BLaER1 treated with 17β-estradiol and CSF1 and Interleukin-3, amounts not matched to agents 10 nM and 100 nM (cell line): ENCODE results near the gene MYO1D.

ENCODE experiments used
- H3K27ac ChIP-seq, 11 experiments: shearing (Covaris generic); formaldehyde crosslinking; 2 replicates each; pipeline ENCODE4 v1.8.1; 2022
- H3K27me3 ChIP-seq, 11 experiments: shearing (Covaris generic); formaldehyde crosslinking; 2 replicates each; pipeline ENCODE4 v1.8.1; 2022
- H3K36me3 ChIP-seq, 11 experiments: shearing (Covaris generic); formaldehyde crosslinking; 2 replicates each; pipeline ENCODE4 v1.8.1; 2022
- H3K4me1 ChIP-seq, 10 experiments: shearing (Covaris generic); formaldehyde crosslinking; 2 replicates each; pipeline ENCODE4 v1.8.1; 2022
- H3K4me2 ChIP-seq, 11 experiments: shearing (Covaris generic); formaldehyde crosslinking; 2 replicates each; pipeline ENCODE4 v1.8.1; 2022
- H3K4me3 ChIP-seq, 10 experiments: shearing (Covaris generic); formaldehyde crosslinking; 2 replicates each; pipeline ENCODE4 v1.8.1; 2022
- H3K9ac ChIP-seq, 11 experiments: shearing (Covaris generic); formaldehyde crosslinking; 2 replicates each; pipeline ENCODE4 v1.8.1; 2022
- H3K9me3 ChIP-seq, 11 experiments: shearing (Covaris generic); formaldehyde crosslinking; replicated peaks in 1 of 11; 2 replicates each; pipeline ENCODE4 v1.8.1; 2022
- H4K20me1 ChIP-seq, 11 experiments: shearing (Covaris generic); formaldehyde crosslinking; 2 replicates each; pipeline ENCODE4 v1.8.1; 2022
- Cebpa-rat ChIP-seq, 11 experiments: shearing (Covaris generic); IDR thresholded peaks; 2 replicates each; pipeline ENCODE4 v1.8.1; 2022

The MYO1D gene

DNA sequence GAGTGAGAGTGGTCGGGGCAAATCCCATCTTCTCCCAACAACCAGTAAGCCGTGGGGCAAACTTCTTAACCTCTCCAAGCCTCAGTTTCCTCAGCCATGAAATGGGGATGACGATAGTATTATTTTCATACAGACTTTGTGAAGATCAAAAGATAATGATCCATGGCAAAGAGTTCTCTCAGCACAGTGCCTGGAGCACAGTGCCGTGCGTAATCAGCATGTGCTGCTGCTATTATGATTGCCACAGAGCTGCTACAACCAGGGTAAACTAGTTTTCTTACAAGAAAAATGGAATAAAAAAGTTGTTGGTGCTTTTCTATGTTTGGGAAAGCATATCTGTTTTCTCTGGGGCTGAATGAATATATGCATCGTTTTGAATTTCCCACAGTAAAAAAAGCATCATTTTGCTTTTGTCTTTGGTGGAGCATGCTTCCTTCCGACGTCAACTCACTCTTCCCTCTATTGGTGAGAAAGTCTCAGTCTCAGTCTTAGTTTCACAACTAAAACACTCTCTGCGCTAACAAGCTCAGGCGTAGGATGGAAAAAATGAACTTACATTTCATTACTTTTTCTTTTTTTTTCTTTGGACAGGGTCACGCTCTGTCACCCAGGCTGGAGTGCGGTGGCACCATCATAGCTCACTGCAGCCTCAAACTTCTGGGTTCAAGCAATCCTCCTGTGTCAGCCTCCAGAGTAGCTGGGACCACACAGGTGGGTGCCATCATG, 352.9 kb downstream of the MYO1D start:
- Histone ChIP-seq H3K4me3 (0 out of 20 replicates have a peak overlapping the region, but pooled peaks of 1 of the 10 experiments have one; percentile 13), H3K27ac (peak overlapping the region in 6 of 11 experiments; percentile 54 to 75 (median 66); a peak in 12 of 22 replicates), H4K20me1 (peaks cover 0 to 3% (median 0%) of the 10 kb centered on the region in 11 experiments; a peak in 1 of 22 replicates), H3K9ac (peak overlapping the region in 3 of 11 experiments; percentile 1 to 54 (median 53); a peak in 4 of 22 replicates), H3K4me1 (peaks cover 30 to 97% (median 84%) of the 10 kb centered on the region in 10 experiments), H3K4me2 (peak overlapping the region; percentile 31 to 76 (median 68)), H3K9me3 (no peaks in the 10 kb centered on the region), H3K36me3 (no peaks in the 10 kb centered on the region), H3K27me3 (peaks cover 0 to 14% (median 0%) of the 10 kb centered on the region in 11 experiments; a peak in 6 of 22 replicates)
- no peak for TF ChIP-seq Cebpa-rat (IDR thresholded peaks at IDR 0.05)

DNA sequence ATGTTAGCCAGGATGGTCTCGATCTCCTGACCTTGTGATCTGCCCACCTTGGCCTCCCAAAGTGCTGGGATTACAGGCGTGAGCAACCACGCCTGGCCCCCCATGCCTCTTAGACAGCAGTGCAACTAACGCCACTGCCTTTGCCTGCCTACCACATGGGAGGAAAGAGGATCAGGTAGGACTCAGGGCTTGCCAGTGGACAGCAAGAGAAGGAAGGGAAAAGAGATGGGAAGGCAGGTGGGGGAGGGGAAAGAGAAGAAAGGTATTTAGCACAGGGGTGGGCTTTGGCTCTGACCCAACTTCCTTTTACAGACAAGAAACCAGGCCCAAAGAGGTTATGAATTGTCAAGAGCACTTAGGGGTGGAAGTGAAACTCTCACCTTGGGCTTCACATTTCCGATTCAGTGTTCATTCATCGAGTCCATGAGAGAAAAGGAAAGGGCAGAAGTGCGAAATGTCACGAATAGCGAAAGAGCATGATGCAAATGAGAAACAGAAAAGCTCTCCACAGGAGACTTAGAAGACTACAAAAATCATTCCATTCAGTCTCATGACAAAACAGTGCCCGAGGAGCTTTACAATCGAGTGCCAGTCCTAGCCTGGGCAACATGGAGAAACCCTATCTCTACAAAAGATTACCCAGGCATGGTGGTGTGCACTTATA, 353.8 kb downstream of the MYO1D start:
- Histone ChIP-seq H3K4me2 (peak overlapping the region in 10 of 11 experiments; percentile 31 to 76 (median 68); a peak in 19 of 22 replicates), H3K4me1 (peaks cover 30 to 97% (median 84%) of the 10 kb centered on the region in 10 experiments)

DNA sequence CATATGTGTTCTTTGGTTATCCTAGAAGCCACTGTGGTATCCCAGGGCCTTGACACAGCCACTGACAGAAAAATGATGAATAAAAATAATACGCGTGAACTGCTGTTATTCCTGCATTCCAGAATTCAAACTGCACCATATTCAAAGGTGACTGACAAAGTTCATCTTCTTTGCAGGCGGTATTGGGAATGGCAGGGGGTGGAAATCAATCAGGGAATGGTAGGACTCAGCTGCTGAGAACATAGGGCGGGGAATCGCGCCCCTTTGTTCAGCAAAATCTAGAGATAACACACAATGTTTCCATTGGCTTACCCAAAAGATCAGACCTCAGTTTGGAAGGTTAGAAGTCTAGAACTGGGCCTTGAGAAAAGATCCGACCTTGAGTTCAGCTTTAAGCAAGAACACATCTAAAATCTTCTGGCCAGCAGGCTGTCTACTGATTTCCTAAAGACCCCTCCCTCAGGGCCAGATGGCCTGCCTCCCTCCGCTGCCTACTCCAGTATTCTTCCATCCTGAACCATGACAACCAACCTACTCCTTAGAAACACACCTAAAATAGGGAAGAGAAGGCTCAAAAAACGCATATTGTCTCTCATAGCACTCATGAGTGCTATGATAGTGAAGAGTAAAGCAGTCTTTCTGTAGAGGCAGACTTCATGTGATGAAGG, 356.1 kb downstream of the MYO1D start:
- H3K36me3 ChIP-seq: no peaks in the 10 kb centered on the region
- H3K27ac ChIP-seq: no peak overlapping the region
- H3K9me3 ChIP-seq: no peaks in the 10 kb centered on the region
- H3K4me3 ChIP-seq: no peak overlapping the region
- H4K20me1 ChIP-seq: peaks cover 0 to 9% (median 0%) of the 10 kb centered on the region in 11 experiments; a peak in 2 of 22 replicates
- H3K4me2 ChIP-seq: peak overlapping the region; percentile 70 to 95 (median 90)
- TF ChIP-seq Cebpa-rat (IDR thresholded peaks at IDR 0.05): no peak
- H3K27me3 ChIP-seq: peaks cover 0 to 25% (median 0%) of the 10 kb centered on the region in 11 experiments; a peak in 6 of 22 replicates
- peak overlapping the region in 3 of 11 experiments; percentile 65 to 70 (median 69); a peak in 2 of 22 replicates for H3K9ac ChIP-seq
- H3K4me1 ChIP-seq: peaks cover 48 to 98% (median 93%) of the 10 kb centered on the region in 10 experiments

More for the DNA sequence above, 353.8 kb downstream of the MYO1D start:
- no peaks in the 10 kb centered on the region for H3K9me3 ChIP-seq
- no peak for TF ChIP-seq Cebpa-rat (IDR thresholded peaks at IDR 0.05)
- H3K9ac ChIP-seq: peak overlapping the region in 2 of 11 experiments; percentile 44 to 53; a peak in 1 of 22 replicates
- peaks cover 0 to 23% (median 0%) of the 10 kb centered on the region in 11 experiments; a peak in 6 of 22 replicates for H3K27me3 ChIP-seq
- peak overlapping the region in 6 of 11 experiments; percentile 8 to 75 (median 66); a peak in 9 of 22 replicates for H3K27ac ChIP-seq
- peaks cover 0 to 9% (median 0%) of the 10 kb centered on the region in 11 experiments; a peak in 2 of 22 replicates for H4K20me1 ChIP-seq
- H3K4me3 ChIP-seq: no peak overlapping the region
- no peaks in the 10 kb centered on the region for H3K36me3 ChIP-seq

DNA sequence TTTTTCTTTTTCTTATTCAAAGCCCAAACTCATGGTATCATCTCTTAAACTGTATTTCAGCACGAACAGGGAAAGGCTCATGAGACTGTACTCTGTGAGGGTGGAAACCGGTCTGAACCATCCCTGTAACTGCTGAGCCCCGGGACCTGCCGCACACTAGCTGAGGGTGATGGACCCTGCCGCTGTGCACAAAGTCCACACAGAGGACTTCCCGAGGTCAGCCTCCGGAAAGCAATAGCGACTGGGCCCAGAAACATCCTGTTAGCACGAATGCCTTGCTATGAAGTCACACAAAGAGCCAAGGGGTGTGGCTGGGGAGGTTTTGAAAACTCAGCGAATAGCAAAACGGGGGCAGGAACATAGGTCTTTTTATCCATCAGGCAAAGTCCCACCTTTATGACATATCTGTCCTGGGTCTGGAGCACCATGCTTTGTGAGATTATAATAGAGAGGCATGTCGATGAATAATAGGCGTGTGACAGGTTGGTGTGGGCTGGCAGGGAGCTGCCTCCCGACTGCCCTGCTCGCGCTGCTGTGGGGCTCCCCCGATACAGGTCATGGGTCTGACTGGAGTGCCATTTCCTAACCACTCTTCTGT, 356.7 kb downstream of the MYO1D start:
- Histone ChIP-seq H3K4me2 (peak overlapping the region; percentile 70 to 95 (median 90)), H3K27ac (peak overlapping the region in 5 of 11 experiments; percentile 4 to 52 (median 20); a peak in 7 of 22 replicates), H3K36me3 (no peaks in the 10 kb centered on the region), H3K4me1 (peaks cover 53 to 98% (median 93%) of the 10 kb centered on the region in 10 experiments), H3K27me3 (peaks cover 0 to 25% (median 0%) of the 10 kb centered on the region in 11 experiments; a peak in 6 of 22 replicates), H4K20me1 (peaks cover 0 to 9% (median 0%) of the 10 kb centered on the region in 11 experiments; a peak in 2 of 22 replicates), H3K4me3 (peak overlapping the region in 9 of 10 experiments; percentile 52 to 70 (median 61); a peak in 14 of 20 replicates), H3K9ac (peak overlapping the region in 9 of 11 experiments; percentile 41 to 70 (median 55); a peak in 13 of 22 replicates), H3K9me3 (no peaks in the 10 kb centered on the region)
- TF ChIP-seq Cebpa-rat (IDR thresholded peaks at IDR 0.05): no peak

DNA sequence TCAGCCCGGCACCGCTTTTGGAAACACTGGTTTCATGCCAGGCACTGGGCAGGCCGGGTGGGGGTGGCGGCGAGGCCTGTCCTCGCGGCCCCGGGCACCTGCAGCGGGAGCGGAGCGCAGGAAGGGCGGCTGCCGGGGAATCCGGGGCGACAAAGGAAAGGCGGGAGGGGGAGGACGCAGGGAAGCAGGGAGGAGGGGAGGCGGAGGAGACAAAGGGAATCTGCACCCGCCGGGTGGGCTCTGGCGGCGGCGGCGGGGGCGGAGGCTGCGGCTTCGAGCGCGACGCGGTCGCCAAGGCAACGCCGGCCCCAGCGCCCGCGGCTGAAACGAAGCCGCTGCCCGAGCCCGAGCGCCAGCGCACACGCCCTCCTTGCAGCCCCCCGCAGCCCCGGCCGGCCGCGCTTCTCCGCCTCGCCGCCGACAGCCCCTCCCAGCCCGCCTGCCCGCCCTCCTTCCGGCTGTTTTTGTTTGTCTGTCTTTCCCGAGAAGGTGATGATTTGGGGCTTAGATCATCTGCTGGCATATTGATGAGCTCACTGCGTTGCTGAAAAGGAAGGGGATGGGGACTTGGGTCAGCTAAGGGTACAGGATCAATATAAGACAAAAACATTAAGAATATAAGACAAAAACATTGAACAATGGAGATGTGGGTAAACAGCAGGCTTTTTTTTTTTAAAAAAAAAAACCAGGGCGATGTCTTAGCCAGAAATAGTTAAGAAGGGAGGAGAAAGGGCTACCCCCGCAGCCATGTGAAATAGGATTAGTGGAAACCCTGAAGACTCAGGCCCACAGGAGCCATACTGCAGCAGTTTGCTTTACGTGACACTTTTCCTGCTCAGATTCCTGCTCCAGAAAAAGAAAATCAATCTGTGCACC, 357.5 kb downstream of the MYO1D start:
- no peaks in the 10 kb centered on the region for H3K36me3 ChIP-seq
- H3K27ac ChIP-seq: peak overlapping the region in 6 of 11 experiments; percentile 8 to 52 (median 32); a peak in 9 of 22 replicates
- no peaks in the 10 kb centered on the region for H3K9me3 ChIP-seq
- H3K4me2 ChIP-seq: peak overlapping the region; percentile 70 to 95 (median 90)
- H3K4me1 ChIP-seq: peaks cover 53 to 97% (median 91%) of the 10 kb centered on the region in 10 experiments
- peak overlapping the region; percentile 1 to 70 (median 55); a peak in 19 of 22 replicates for H3K9ac ChIP-seq
- H4K20me1 ChIP-seq: peaks cover 0 to 9% (median 0%) of the 10 kb centered on the region in 11 experiments; a peak in 2 of 22 replicates
- no peak for TF ChIP-seq Cebpa-rat (IDR thresholded peaks at IDR 0.05)
- H3K27me3 ChIP-seq: peaks cover 0 to 25% (median 0%) of the 10 kb centered on the region in 11 experiments; a peak in 6 of 22 replicates
- H3K4me3 ChIP-seq: peak overlapping the region; percentile 42 to 70 (median 60)

DNA sequence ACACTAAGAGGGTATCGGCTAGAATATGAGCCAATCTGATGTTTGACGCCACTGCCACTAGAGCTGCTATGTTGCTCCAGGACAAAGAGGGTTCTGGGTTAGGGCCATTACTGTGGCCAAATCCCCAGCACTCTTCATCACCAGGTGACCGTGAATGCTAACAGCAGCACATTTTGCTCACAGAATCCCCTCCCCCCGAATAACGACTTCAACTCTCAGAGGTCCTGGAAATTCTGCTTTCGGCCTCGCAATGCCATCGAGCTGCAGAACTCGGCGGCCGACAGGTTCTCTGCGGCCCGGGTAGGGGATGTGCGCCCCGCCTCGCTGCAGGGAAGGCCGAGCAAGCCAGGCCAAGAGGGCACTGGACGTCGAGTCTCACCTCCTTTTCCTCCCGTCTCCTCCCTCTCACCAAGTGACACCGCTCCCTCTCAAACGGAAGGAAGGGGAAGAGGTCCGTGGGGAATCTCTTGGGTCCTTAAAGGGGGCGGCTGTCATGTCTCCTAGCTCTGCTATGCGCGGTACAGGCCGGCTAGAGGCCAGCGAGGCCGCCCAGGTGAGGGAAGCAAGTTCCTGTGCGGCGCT, 358.2 kb downstream of the MYO1D start:
- Histone ChIP-seq H3K9ac (peak overlapping the region in 9 of 11 experiments; percentile 52 to 70 (median 60); a peak in 16 of 22 replicates), H3K27me3 (peaks cover 0 to 25% (median 0%) of the 10 kb centered on the region in 11 experiments; a peak in 6 of 22 replicates), H3K4me2 (peak overlapping the region; percentile 70 to 95 (median 90)), H3K36me3 (no peaks in the 10 kb centered on the region), H3K27ac (peak overlapping the region in 6 of 11 experiments; percentile 8 to 52 (median 32); a peak in 7 of 22 replicates), H3K9me3 (no peaks in the 10 kb centered on the region), H4K20me1 (peaks cover 0 to 9% (median 0%) of the 10 kb centered on the region in 11 experiments; a peak in 2 of 22 replicates), H3K4me1 (peaks cover 50 to 90% (median 84%) of the 10 kb centered on the region in 10 experiments), H3K4me3 (peak overlapping the region; percentile 42 to 70 (median 60))
- no peak for TF ChIP-seq Cebpa-rat (IDR thresholded peaks at IDR 0.05)

DNA sequence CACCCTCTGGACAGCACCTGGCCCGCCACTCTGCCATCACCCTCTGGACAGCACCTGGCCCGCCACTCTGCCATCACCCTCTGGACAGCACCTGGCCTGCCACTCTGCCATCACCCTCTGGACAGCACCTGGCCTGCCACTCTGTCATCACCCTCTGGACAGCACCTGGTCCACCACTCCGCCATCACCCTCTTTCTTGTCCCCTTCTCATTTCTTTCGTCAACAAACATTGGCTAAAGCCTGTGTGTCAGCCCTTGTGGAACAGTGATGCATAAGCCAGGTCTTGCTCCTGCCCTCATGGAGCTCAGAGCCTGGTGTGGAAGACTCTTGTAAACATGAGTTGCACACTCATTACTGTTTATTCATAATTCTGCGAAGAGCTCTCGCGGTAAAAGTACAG, 358.9 kb downstream of the MYO1D start:
- no peak for TF ChIP-seq Cebpa-rat (IDR thresholded peaks at IDR 0.05)
- H3K4me1 ChIP-seq: peaks cover 42 to 83% (median 76%) of the 10 kb centered on the region in 10 experiments
- H3K4me2 ChIP-seq: peak overlapping the region in 10 of 11 experiments; percentile 41 to 95 (median 90); a peak in 19 of 22 replicates
- no peak overlapping the region for H3K4me3 ChIP-seq
- H3K9ac ChIP-seq: no peak overlapping the region
- H3K27me3 ChIP-seq: peaks cover 0 to 25% (median 0%) of the 10 kb centered on the region in 11 experiments; a peak in 6 of 22 replicates
- H3K9me3 ChIP-seq: no peaks in the 10 kb centered on the region
- H3K36me3 ChIP-seq: no peaks in the 10 kb centered on the region
- peaks cover 0 to 9% (median 0%) of the 10 kb centered on the region in 11 experiments; a peak in 2 of 22 replicates for H4K20me1 ChIP-seq
- H3K27ac ChIP-seq: no peak overlapping the region
